H1 (cell line): ENCODE data around the gene GABARAPL2. TPM values are rescaled to one million over a fixed set of nuclear protein-coding genes. Genes with fewer than 3 reads are reported as not detected.

Source experiments
- CHD7 ChIP-seq: fragments of 300-600 bp; sonication (generic); IDR thresholded peaks from 2 replicates; pipeline ENCODE4 v1.7.1; 2012; ENCODE audit warnings: low read length, moderate library complexity, mild to moderate bottlenecking, inconsistent platforms; ENCODE audit not compliant: insufficient replicate concordance
- RNF2 ChIP-seq: fragments of 200-900, 300-1000 bp; sonication (generic); IDR thresholded peaks from 2 replicates; pipeline ENCODE4 v1.7.1; 2016; ENCODE audit warnings: borderline replicate concordance, low read depth, mild to moderate bottlenecking, antibody characterized with exemption, low read length; ENCODE audit not compliant: poor library complexity, severe bottlenecking; ENCODE audit errors: missing control alignments
- SP1 ChIP-seq: IDR thresholded peaks from 2 replicates; pipeline ENCODE4 v1.6.1; 2011; ENCODE audit warnings: low read depth, low read length
- SP2 ChIP-seq: IDR thresholded peaks from 2 replicates; pipeline ENCODE4 v1.6.1; 2012; ENCODE audit warnings: mild to moderate bottlenecking, low read length, inconsistent platforms
- TAF1 ChIP-seq: IDR thresholded peaks from 2 replicates; pipeline ENCODE4 v1.6.1; 2011; ENCODE audit warnings: mild to moderate bottlenecking, low read depth, low read length
- polyA plus RNA-seq, 7 experiments: library from polyadenylated mRNA; depleted of rRNA in 3 of 7; stranded (reverse) in 5 of 7; unstranded in 2 of 7; fragments of >200 nt in 5 of 7; fragments of 200-250 nt in 2 of 7; gene quantifications; 1 replicate in 5 of 7; 2 replicates in 1 of 7; 4 replicates in 1 of 7; pipeline versions ENCODE4 v1.2.1 to v1.2.3, GENCODE V29; 2011 to 2013; ENCODE audit warnings: missing spikeins in 2 of 7, mixed read lengths in 2 of 7
- total RNA-seq: library from RNA; stranded (reverse); fragmentation: NEBNext Ultra II Directional; extraction: Animal tissue kit (Norgen Biotek cat#: 25700); gene quantifications from 2 replicates; pipeline ENCODE4 v1.2.1, GENCODE V29; 2021

GABARAPL2 gene
- total and polyA plus RNA-seq, 2 of the 8 experiments (the other 6 are each of a cell fraction or from before 2014, with no cell fraction given) = 65.8 to 71.3 TPM

DNA sequence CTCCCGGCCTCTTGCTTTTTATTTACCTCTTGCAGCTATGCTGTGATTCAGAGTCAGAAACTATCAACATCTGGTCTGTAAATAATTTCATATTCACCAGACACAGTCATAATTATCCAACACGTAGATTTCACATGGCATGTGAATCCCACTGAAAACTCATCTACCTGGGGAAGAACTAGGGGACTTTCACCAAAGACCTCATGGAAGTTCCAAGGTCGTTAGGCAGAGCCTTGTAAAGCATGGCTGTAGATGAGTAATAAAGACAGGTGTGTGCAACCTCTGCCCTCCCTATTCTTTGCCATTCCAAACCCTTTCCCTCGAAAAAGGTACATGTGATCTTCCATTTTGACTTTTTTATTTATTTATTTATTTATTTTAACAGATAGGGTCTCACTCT is 28.4 kb upstream of the GABARAPL2 start (continued):
- TF ChIP-seq CHD7 (no peak), SP1 (no peak), TAF1 (no peak), RNF2 (no peak), SP2 (no peak)
